Gastroesophageal sphincter (tissue), 4 donors: Measurements from ENCODE around the gene ZNF497. TPM values are rescaled to one million over a fixed set of nuclear protein-coding genes. Genes with fewer than 3 reads are reported as not detected.

Experiments
- ATAC-seq: fragments of 150-250 bp; one replicate; pipeline ENCODE4 v1.9.1; 2016; ENCODE audit warnings: mild to moderate bottlenecking, moderate library complexity
- H3K27ac ChIP-seq, 4 donors: fragments of 200-600 bp; sonication (generic) in 3 of 4; 1 replicate in 3 of 4; 2 replicates in 1 of 4; pipeline ENCODE4 v1.5.1; 2016 to 2019
- H3K27me3 ChIP-seq: fragments of 200-600 bp; sonication (generic); one replicate; pipeline ENCODE4 v1.5.1; 2019
- H3K36me3 ChIP-seq, 2 donors: fragments of 200-600 bp; sonication (generic); one replicate each; pipeline ENCODE4 v1.5.1; 2019; ENCODE audit warnings: control low read depth in 1 of 2
- H3K4me1 ChIP-seq, 3 donors: fragments of 200-600 bp; sonication (generic); 1 replicate in 2 of 3; 2 replicates in 1 of 3; pipeline ENCODE4 v1.5.1; 2016 to 2019; ENCODE audit warnings: control low read depth in 2 of 3
- H3K4me3 ChIP-seq, 2 donors: fragments of 200-600 bp; sonication (generic); one replicate each; pipeline ENCODE4 v1.5.1; 2019; ENCODE audit warnings: mild to moderate bottlenecking in 1 of 2, moderate library complexity in 1 of 2
- H3K9me3 ChIP-seq, 3 donors: fragments of 200-600 bp; sonication (generic); one replicate each; pipeline ENCODE4 v1.5.1; 2017 to 2019; ENCODE audit warnings: control low read depth in 2 of 3
- CTCF ChIP-seq, 4 experiments: fragments of 200-600 bp in 2 of 4; fragments of 450-650 bp in 2 of 4; sonication (generic) in 1 of 4; IDR thresholded peaks; one replicate each; pipeline ENCODE4 v1.5.1; 2017 to 2019; ENCODE audit warnings: antibody characterized with exemption in 4 of 4, mild to moderate bottlenecking in 2 of 4, moderate library complexity in 2 of 4
- EP300 ChIP-seq: sonication (generic); formaldehyde crosslinking; IDR thresholded peaks from one replicate; pipeline ENCODE4 v1.6.1; 2017; ENCODE audit warnings: antibody characterized with exemption, mild to moderate bottlenecking
- POLR2A ChIP-seq, 2 donors: fragments of 450-650 bp; IDR thresholded peaks; one replicate each; pipeline ENCODE4 v1.6.1; 2017; ENCODE audit warnings: antibody characterized with exemption in 2 of 2, mild to moderate bottlenecking in 2 of 2, moderate library complexity in 1 of 2
- POLR2AphosphoS5 ChIP-seq: sonication (generic); formaldehyde crosslinking; IDR thresholded peaks from one replicate; pipeline ENCODE4 v1.6.1; 2017; ENCODE audit warnings: antibody characterized with exemption
- WGBS, 2 donors: methylation state at CpG; one replicate each; pipeline ENCODE4 v1.1.5; 2018; ENCODE audit warnings: low coverage in 1 of 2; 5-methylcytosine and 5-hydroxymethylcytosine counted together
- total RNA-seq, 4 donors: library from RNA; depleted of rRNA; stranded (reverse); fragments of >200 nt; gene quantifications; one replicate each; pipeline ENCODE4 v1.1.0, GENCODE V29; 2016

The ZNF497 gene
- total RNA-seq, 4 donors from 2014 or later, result 0.77 to 2.2 (median 1.6) TPM

GRCh38 chr19:58330458-58330857 is 32.1 kb downstream of the ZNF497 start:
- TF ChIP-seq CTCF (IDR thresholded peaks at IDR 0.05) (no peak), POLR2A (IDR thresholded peaks at IDR 0.05) (no peak), EP300 (no peak), POLR2AphosphoS5 (no peak)
- WGBS, 2 donors, result 56 to 100% methylated on average over 2 to 3 of the region's 4 CpGs
- no peak overlapping the region for H3K27ac ChIP-seq
- peaks cover 0 to 12% of the 10 kb centered on the region in 2 donors for H3K36me3 ChIP-seq
- peaks cover 3 to 33% (median 15%) of the 10 kb centered on the region in 3 donors for H3K4me1 ChIP-seq
- ATAC-seq, result no peak
- no peak overlapping the region for H3K4me3 ChIP-seq
- no peaks in the 10 kb centered on the region for H3K27me3 ChIP-seq
- no peaks in the 10 kb centered on the region for H3K9me3 ChIP-seq

- no peak for TF ChIP-seq EP300
- peaks cover 3 to 38% (median 15%) of the 10 kb centered on the region in 3 donors for H3K4me1 ChIP-seq
- H3K27me3 ChIP-seq, result no peaks in the 10 kb centered on the region
- no peak overlapping the region for H3K27ac ChIP-seq
- no peaks in the 10 kb centered on the region for H3K9me3 ChIP-seq
- 0 to 62% methylated on average over 2 to 9 of the region's 10 CpGs for WGBS, 2 donors
- H3K36me3 ChIP-seq, result peaks cover 0 to 3% of the 10 kb centered on the region in 2 donors
- H3K4me3 ChIP-seq, result no peak overlapping the region
- no peak for ATAC-seq
Measured at GRCh38 chr19:58328999-58329398, 33.6 kb downstream of the ZNF497 start.

- ATAC-seq, result peak; percentile 98
- H3K27ac ChIP-seq, result peak within 1 kb of the TSS; percentile 76 to 97 (median 96)
- no peaks in the 10 kb centered on the region for H3K27me3 ChIP-seq
- H3K36me3 ChIP-seq, result peaks cover 0 to 18% of the 10 kb centered on the region in 2 donors
- peaks cover 3 to 38% (median 15%) of the 10 kb centered on the region in 3 donors for H3K4me1 ChIP-seq
- 0% methylated on average over 19 to 29 of the region's 62 CpGs for WGBS, 2 donors
- no peak for TF ChIP-seq EP300
- peak; percentile 52 for TF ChIP-seq POLR2AphosphoS5
- TF ChIP-seq POLR2A (IDR thresholded peaks at IDR 0.05), result peak; percentile 40 to 59
- peak in 2 of 4 experiments; percentile 9 to 18 for TF ChIP-seq CTCF (IDR thresholded peaks at IDR 0.05)
- H3K9me3 ChIP-seq, result no peaks in the 10 kb centered on the region
- H3K4me3 ChIP-seq, result peak within 1 kb of the TSS; percentile 64 to 75
Measured at GRCh38 chr19:58326914-58327726, 35.4 kb downstream of the ZNF497 start, which contains the start of gene ZSCAN22. Gene ZSCAN22, plus strand, starts transcription at chr19:58326994. Its CDS starts 7,809 bp downstream, at chr19:58334803.

- TF ChIP-seq POLR2AphosphoS5 (no peak), CTCF (IDR thresholded peaks at IDR 0.05) (no peak), POLR2A (IDR thresholded peaks at IDR 0.05) (no peak), EP300 (no peak)
- H3K4me3 ChIP-seq, result peak overlapping the region; percentile 64 to 75
- H3K4me1 ChIP-seq, result peaks cover 3 to 38% (median 15%) of the 10 kb centered on the region in 3 donors
- H3K36me3 ChIP-seq, result peaks cover 0 to 24% of the 10 kb centered on the region in 2 donors
- no peaks in the 10 kb centered on the region for H3K9me3 ChIP-seq
- H3K27ac ChIP-seq, result peak overlapping the region in 3 of 4 donors; percentile 95 to 97 (median 97)
- 3 to 30% methylated on average over 3 to 9 of the region's 9 CpGs for WGBS, 2 donors
- no peak for ATAC-seq
- H3K27me3 ChIP-seq, result no peaks in the 10 kb centered on the region
Measured at GRCh38 chr19:58326501-58326913, 36.0 kb downstream of the ZNF497 start.

- Histone ChIP-seq H3K9me3 (no peaks in the 10 kb centered on the region), H3K4me1 (peaks cover 3 to 38% (median 15%) of the 10 kb centered on the region in 3 donors), H3K27ac (no peak overlapping the region), H3K27me3 (no peaks in the 10 kb centered on the region), H3K4me3 (peak overlapping the region in 1 of 2 donors; percentile 75), H3K36me3 (peaks cover 0 to 28% of the 10 kb centered on the region in 2 donors)
- 87 to 89% methylated on average over 3 to 6 of the region's 6 CpGs for WGBS, 2 donors
- TF ChIP-seq CTCF (IDR thresholded peaks at IDR 0.05) (no peak), POLR2A (IDR thresholded peaks at IDR 0.05) (no peak), POLR2AphosphoS5 (no peak), EP300 (no peak)
- no peak for ATAC-seq
Measured at GRCh38 chr19:58325311-58326022, 37.1 kb downstream of the ZNF497 start.
